Measurements from ENCODE around the gene FRMD4A. TPM values are rescaled to one million over a fixed set of nuclear protein-coding genes. Genes with fewer than 3 reads are reported as not detected.

The FRMD4A gene
- total RNA-seq, 5 donors from 2014 or later (not counting 1 experiment from before 2014, with no cell fraction given) = 1.3 to 1.8 (median 1.4) TPM

DNA sequence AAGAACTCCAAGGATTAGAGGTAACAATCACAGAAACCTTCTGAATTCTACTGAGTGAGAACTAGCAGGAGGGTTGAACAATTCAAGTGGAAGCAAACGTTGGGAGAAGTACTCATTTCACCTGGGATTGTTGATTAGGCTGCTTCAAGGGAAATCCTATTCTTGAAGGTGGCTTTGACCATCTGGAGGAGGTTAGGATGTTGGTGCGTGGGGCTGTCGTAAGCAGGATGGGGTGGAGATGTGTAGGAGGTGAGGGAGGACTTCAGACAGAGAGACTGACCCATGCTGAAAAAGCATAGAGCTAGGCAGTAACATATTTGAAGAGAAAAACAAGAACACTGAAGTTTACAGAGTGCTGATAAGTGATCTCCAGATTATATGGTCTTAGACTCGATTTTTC, 147.9 kb downstream of the FRMD4A start:
- CTCF ChIA-PET = interaction anchor here (0.6 kb wide), 3 partner anchors 13 to 807 kb away, joined by 3 to 4 read pairs (median 3); no protein-coding TSS in a partner anchor

GRCh38 chr10:14181567-14181936, 149.2 kb downstream of the FRMD4A start:
- Mint-ChIP-seq H3K36me3 (no peaks in the 10 kb centered on the region), H3K4me1 (peaks cover 21 to 27% (median 22%) of the 10 kb centered on the region in 3 donors), H3K4me3 (no peak overlapping the region), H3K9me3 (peaks cover 0 to 3% (median 0%) of the 10 kb centered on the region in 3 donors), H3K27ac (no peak overlapping the region), H3K27me3 (peaks cover 43 to 52% of the 10 kb centered on the region in 2 donors)
- POLR2A ChIA-PET = interaction anchor here in 1 of 2 donors (0.7 kb wide), 1 partner anchor 741 kb away, joined by 3 read pairs; no protein-coding TSS in a partner anchor
- WGBS (ENCODE audit: insufficient coverage) = no CpG with 5 or more reads among the region's 3 CpGs
- Histone ChIP-seq H3K4me3 (ENCODE audit: control insufficient read depth in 1 of 2, extremely low read depth in 1 of 2, low read length in 1 of 2) (no peak overlapping the region), H3K36me3 (ENCODE audit: control insufficient read depth in 2 of 2, extremely low read depth in 1 of 2, insufficient read depth in 1 of 2, low read length in 1 of 2) (no peaks in the 10 kb centered on the region), H3K27me3 (replicated peaks in 1 of 2; ENCODE audit: control insufficient read depth in 2 of 2, extremely low read depth in 1 of 2, insufficient read depth in 2 of 2, low read length in 1 of 2) (peaks cover 4 to 37% of the 10 kb centered on the region in 2 experiments), H3K9me3 (peaks cover 2% of the 10 kb centered on the region), H3K27ac (ENCODE audit: low read length) (no peak overlapping the region), H3K4me1 (ENCODE audit: control insufficient read depth in 1 of 2, extremely low read depth in 1 of 2, insufficient read depth in 2 of 2, low read length in 2 of 2) (peaks cover 15 to 23% of the 10 kb centered on the region in 2 experiments)
- no peak for ATAC-seq (replicated peaks in 1 of 4)
- CTCF ChIA-PET = interaction anchor here in 1 of 2 donors (0.8 kb wide), 1 partner anchor 120 kb away, joined by 3 read pairs; no protein-coding TSS in a partner anchor
- DNase-seq = no peak

More for the DNA sequence above, 147.9 kb downstream of the FRMD4A start:
- H3K27me3 ChIP-seq (replicated peaks in 1 of 2; ENCODE audit: control insufficient read depth in 2 of 2, extremely low read depth in 1 of 2, insufficient read depth in 2 of 2, low read length in 1 of 2) = peaks cover 2 to 29% of the 10 kb centered on the region in 2 experiments
- peak overlapping the region in 1 of 2 donors; percentile 3 for H3K27ac Mint-ChIP-seq
- peaks cover 15 to 24% of the 10 kb centered on the region in 2 experiments for H3K4me1 ChIP-seq (ENCODE audit: control insufficient read depth in 1 of 2, extremely low read depth in 1 of 2, insufficient read depth in 2 of 2, low read length in 2 of 2)
- no peak overlapping the region for H3K4me3 ChIP-seq (ENCODE audit: control insufficient read depth in 1 of 2, extremely low read depth in 1 of 2, low read length in 1 of 2)
- H3K36me3 ChIP-seq (ENCODE audit: control insufficient read depth in 2 of 2, extremely low read depth in 1 of 2, insufficient read depth in 1 of 2, low read length in 1 of 2) = no peaks in the 10 kb centered on the region
- H3K9me3 ChIP-seq = peaks cover 2% of the 10 kb centered on the region
- H3K36me3 Mint-ChIP-seq = no peaks in the 10 kb centered on the region
- WGBS (ENCODE audit: insufficient coverage) = 70% methylated on average over 2 of the region's 4 CpGs
- no peak overlapping the region for H3K27ac ChIP-seq (ENCODE audit: low read length)
- H3K27me3 Mint-ChIP-seq = peaks cover 33 to 41% of the 10 kb centered on the region in 2 donors
- no peak overlapping the region for H3K4me3 Mint-ChIP-seq
- no peak for ATAC-seq (replicated peaks in 1 of 4)
- peaks cover 0 to 3% (median 0%) of the 10 kb centered on the region in 3 donors for H3K9me3 Mint-ChIP-seq
- DNase-seq = no peak
- POLR2A ChIA-PET = interaction anchor here in 1 of 2 donors (0.6 kb wide), 1 partner anchor 401 kb away, joined by 3 read pairs; no protein-coding TSS in a partner anchor
- H3K4me1 Mint-ChIP-seq = peaks cover 22 to 27% (median 23%) of the 10 kb centered on the region in 3 donors

DNA sequence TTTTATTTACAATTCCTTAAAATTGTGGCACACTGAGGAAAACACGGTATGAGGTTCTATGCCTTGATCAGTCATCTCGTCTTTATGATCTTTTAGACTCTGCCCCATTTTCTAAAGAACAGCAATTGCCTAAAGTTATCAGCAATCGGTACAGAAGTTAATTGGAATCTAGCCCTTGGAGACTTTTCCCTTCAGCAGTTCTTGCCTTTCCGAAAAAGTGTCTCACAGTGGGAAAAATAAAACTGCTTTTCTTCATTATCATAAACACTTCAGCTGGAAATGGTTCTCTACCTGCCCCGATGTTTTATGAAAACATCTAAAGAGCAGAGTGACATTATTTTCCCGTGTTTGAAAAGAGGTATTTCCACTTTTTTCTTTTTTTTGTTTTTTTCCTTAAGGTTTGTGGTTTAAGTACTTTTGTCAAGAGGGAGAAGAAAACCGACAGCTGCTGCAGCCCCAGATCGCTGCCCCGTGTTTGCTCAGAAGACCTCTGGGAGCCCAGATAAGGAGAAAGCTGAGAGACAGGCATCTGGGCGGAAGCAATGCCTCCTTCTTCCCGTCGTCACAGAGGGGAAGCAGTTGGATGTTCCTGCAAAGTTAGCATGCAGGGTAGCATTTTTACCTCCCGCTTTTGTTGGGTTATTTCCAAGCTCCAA, 149.7 kb downstream of the FRMD4A start:
- Histone ChIP-seq H3K4me1 (ENCODE audit: control insufficient read depth in 1 of 2, extremely low read depth in 1 of 2, insufficient read depth in 2 of 2, low read length in 2 of 2) (peaks cover 15 to 18% of the 10 kb centered on the region in 2 experiments), H3K4me3 (ENCODE audit: control insufficient read depth in 1 of 2, extremely low read depth in 1 of 2, low read length in 1 of 2) (no peak overlapping the region), H3K27ac (ENCODE audit: low read length) (no peak overlapping the region), H3K9me3 (peaks cover 2% of the 10 kb centered on the region), H3K36me3 (ENCODE audit: control insufficient read depth in 2 of 2, extremely low read depth in 1 of 2, insufficient read depth in 1 of 2, low read length in 1 of 2) (no peaks in the 10 kb centered on the region), H3K27me3 (replicated peaks in 1 of 2; ENCODE audit: control insufficient read depth in 2 of 2, extremely low read depth in 1 of 2, insufficient read depth in 2 of 2, low read length in 1 of 2) (peaks cover 4 to 40% of the 10 kb centered on the region in 2 experiments)
- Mint-ChIP-seq H3K27ac (no peak overlapping the region), H3K4me3 (no peak overlapping the region), H3K36me3 (no peaks in the 10 kb centered on the region), H3K27me3 (peaks cover 47 to 57% of the 10 kb centered on the region in 2 donors), H3K4me1 (peaks cover 16 to 21% (median 16%) of the 10 kb centered on the region in 3 donors), H3K9me3 (peaks cover 0 to 3% (median 0%) of the 10 kb centered on the region in 3 donors)
- ChIA-PET CTCF (interaction anchor here in 1 of 2 donors (0.8 kb wide), 1 partner anchor 121 kb away, joined by 3 read pairs; no protein-coding TSS in a partner anchor), POLR2A (no interaction called here)
- DNase-seq = no peak
- ATAC-seq (replicated peaks in 1 of 4) = no peak
- WGBS (ENCODE audit: insufficient coverage) = 43% methylated on average over 6 of the region's 13 CpGs

- H3K27me3 Mint-ChIP-seq = peaks cover 57 to 75% of the 10 kb centered on the region in 2 donors
- Histone ChIP-seq H3K9me3 (peaks cover 2% of the 10 kb centered on the region), H3K4me3 (ENCODE audit: control insufficient read depth in 1 of 2, extremely low read depth in 1 of 2, low read length in 1 of 2) (no peak overlapping the region), H3K27ac (ENCODE audit: low read length) (no peak overlapping the region), H3K27me3 (replicated peaks in 1 of 2; ENCODE audit: control insufficient read depth in 2 of 2, extremely low read depth in 1 of 2, insufficient read depth in 2 of 2, low read length in 1 of 2) (peaks cover 4 to 48% of the 10 kb centered on the region in 2 experiments), H3K4me1 (ENCODE audit: control insufficient read depth in 1 of 2, extremely low read depth in 1 of 2, insufficient read depth in 2 of 2, low read length in 2 of 2) (peaks cover 5 to 10% of the 10 kb centered on the region in 2 experiments), H3K36me3 (ENCODE audit: control insufficient read depth in 2 of 2, extremely low read depth in 1 of 2, insufficient read depth in 1 of 2, low read length in 1 of 2) (no peaks in the 10 kb centered on the region)
- peaks cover 0 to 3% (median 0%) of the 10 kb centered on the region in 3 donors for H3K9me3 Mint-ChIP-seq
- CTCF ChIA-PET = no interaction called here
- ATAC-seq (replicated peaks in 1 of 4) (no peak), DNase-seq (no peak)
- H3K27ac Mint-ChIP-seq = no peak overlapping the region
- no CpG with 5 or more reads among the region's 2 CpGs for whole genome bisulfite sequencing (ENCODE audit: insufficient coverage)
- peaks cover 3 to 10% (median 4%) of the 10 kb centered on the region in 3 donors for H3K4me1 Mint-ChIP-seq
- no peaks in the 10 kb centered on the region for H3K36me3 Mint-ChIP-seq
- no peak overlapping the region for H3K4me3 Mint-ChIP-seq
- POLR2A ChIA-PET = no interaction called here
Observed at GRCh38 chr10:14179251-14179650, 151.5 kb downstream of the FRMD4A start.

DNA sequence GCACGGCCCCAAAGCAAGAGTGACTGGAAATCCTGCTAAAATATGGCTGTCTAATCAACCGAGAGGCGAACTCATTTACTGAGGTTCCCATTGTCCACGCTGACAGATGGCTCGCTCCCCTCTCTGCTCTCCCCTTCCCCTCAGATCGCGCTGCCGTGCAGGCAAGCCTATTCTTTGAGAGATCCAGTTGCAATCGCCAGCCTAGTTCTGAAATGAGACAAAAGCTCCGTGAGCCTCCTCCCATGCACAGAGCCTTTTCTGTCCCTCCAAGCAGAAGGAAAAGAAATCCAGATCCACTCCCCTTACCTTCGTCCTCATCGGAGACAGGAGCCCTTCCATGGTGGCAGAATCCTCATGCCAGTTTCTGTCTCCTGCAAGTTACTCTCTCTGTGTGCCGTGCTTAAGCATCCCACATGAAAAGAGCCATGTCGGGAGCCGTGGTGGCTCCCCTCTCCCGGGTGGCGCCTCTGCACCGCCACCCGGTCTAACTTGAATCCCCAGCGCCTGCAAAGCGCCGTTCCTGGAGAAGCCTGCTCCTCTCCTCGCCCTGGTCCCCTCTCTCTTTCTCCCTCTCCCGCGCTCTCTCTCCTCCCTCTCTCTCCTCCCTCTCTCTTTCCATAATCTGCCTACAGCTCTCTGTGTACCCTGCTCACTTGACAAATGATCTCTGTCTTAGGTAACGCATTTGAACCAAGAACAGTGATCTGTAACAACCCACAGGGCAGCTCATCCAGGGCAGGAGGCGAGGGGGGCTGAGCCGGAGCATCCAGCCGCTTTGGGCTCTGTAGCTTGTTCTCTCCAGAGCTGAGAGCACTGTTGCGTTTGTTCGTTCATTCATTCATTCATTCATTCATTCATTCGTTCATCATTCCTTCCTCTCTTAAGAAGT, 156.8 kb downstream of the FRMD4A start:
- DNase-seq (peak in 10 of 35 experiments; percentile 3 to 51 (median 10)), ATAC-seq (replicated peaks in 1 of 4) (peak; percentile 60 to 72 (median 66))
- Histone ChIP-seq H3K4me3 (ENCODE audit: control insufficient read depth in 1 of 2, extremely low read depth in 1 of 2, low read length in 1 of 2) (peak overlapping the region; percentile 39 to 68), H3K27me3 (replicated peaks in 1 of 2; ENCODE audit: control insufficient read depth in 2 of 2, extremely low read depth in 1 of 2, insufficient read depth in 2 of 2, low read length in 1 of 2) (peaks cover 13 to 38% of the 10 kb centered on the region in 2 experiments), H3K9me3 (no peaks in the 10 kb centered on the region), H3K27ac (ENCODE audit: low read length) (no peak overlapping the region), H3K36me3 (ENCODE audit: control insufficient read depth in 2 of 2, extremely low read depth in 1 of 2, insufficient read depth in 1 of 2, low read length in 1 of 2) (no peaks in the 10 kb centered on the region), H3K4me1 (ENCODE audit: control insufficient read depth in 1 of 2, extremely low read depth in 1 of 2, insufficient read depth in 2 of 2, low read length in 2 of 2) (peaks cover 7 to 12% of the 10 kb centered on the region in 2 experiments)
- ChIA-PET CTCF (no interaction called here), POLR2A (interaction anchor here (0.5 to 1.2 kb wide), 3 partner anchors 10 to 11 kb away, joined by 3 to 6 read pairs (median 3); no protein-coding TSS in a partner anchor)
- Mint-ChIP-seq H3K27ac (no peak overlapping the region), H3K27me3 (peaks cover 73% of the 10 kb centered on the region in 2 donors), H3K9me3 (no peaks in the 10 kb centered on the region), H3K4me1 (peaks cover 15 to 17% (median 16%) of the 10 kb centered on the region in 3 donors), H3K4me3 (peak overlapping the region; percentile 79 to 81 (median 80)), H3K36me3 (no peaks in the 10 kb centered on the region)
- 6% methylated on average over 30 of the region's 32 CpGs for WGBS (ENCODE audit: insufficient coverage)

DNA sequence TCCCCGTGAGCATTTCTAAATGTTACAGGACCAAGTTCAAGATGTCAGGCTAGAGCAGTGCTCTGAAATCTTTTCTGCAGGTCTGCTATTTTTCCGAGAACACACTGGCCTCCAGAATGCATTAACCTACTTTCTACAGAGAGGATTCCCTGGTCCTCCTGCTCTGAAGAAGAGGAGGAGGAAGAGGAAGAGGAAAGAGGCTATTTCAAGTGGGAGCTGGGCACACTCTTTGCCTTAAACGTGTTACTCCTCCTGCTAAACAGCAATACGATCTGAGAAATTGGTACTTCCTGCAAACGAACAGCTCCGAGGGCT, 157.4 kb downstream of the FRMD4A start:
- H3K36me3 ChIP-seq (ENCODE audit: control insufficient read depth in 2 of 2, extremely low read depth in 1 of 2, insufficient read depth in 1 of 2, low read length in 1 of 2) = no peaks in the 10 kb centered on the region
- peak overlapping the region; percentile 39 to 68 for H3K4me3 ChIP-seq (ENCODE audit: control insufficient read depth in 1 of 2, extremely low read depth in 1 of 2, low read length in 1 of 2)
- DNase-seq = peak in 4 of 35 experiments; percentile 5 to 18 (median 13)
- Mint-ChIP-seq H3K27ac (no peak overlapping the region), H3K4me3 (peak overlapping the region; percentile 79 to 81 (median 80)), H3K9me3 (no peaks in the 10 kb centered on the region), H3K36me3 (no peaks in the 10 kb centered on the region), H3K27me3 (peaks cover 74 to 75% of the 10 kb centered on the region in 2 donors), H3K4me1 (peaks cover 15 to 17% (median 16%) of the 10 kb centered on the region in 3 donors)
- peaks cover 15 to 38% of the 10 kb centered on the region in 2 experiments for H3K27me3 ChIP-seq (replicated peaks in 1 of 2; ENCODE audit: control insufficient read depth in 2 of 2, extremely low read depth in 1 of 2, insufficient read depth in 2 of 2, low read length in 1 of 2)
- 6% methylated on average over 4 of the region's 6 CpGs for WGBS (ENCODE audit: insufficient coverage)
- ChIA-PET CTCF (no interaction called here), POLR2A (interaction anchor here in 1 of 2 donors (1.2 kb wide), 1 partner anchor 12 kb away, joined by 6 read pairs; no protein-coding TSS in a partner anchor)
- peak in 3 of 4 experiments; percentile 75 to 81 (median 76) for ATAC-seq (replicated peaks in 1 of 4)
- no peak overlapping the region for H3K27ac ChIP-seq (ENCODE audit: low read length)
- H3K9me3 ChIP-seq = no peaks in the 10 kb centered on the region
- H3K4me1 ChIP-seq (ENCODE audit: control insufficient read depth in 1 of 2, extremely low read depth in 1 of 2, insufficient read depth in 2 of 2, low read length in 2 of 2) = peaks cover 7 to 12% of the 10 kb centered on the region in 2 experiments
